SK-N-DZ (cell line): ENCODE data around the gene SBK3. TPM values are rescaled to one million over a fixed set of nuclear protein-coding genes. Genes with fewer than 3 reads are reported as not detected.
"Not testable (repeated sequence)": the region's sequence is repeated elsewhere in the genome, so short reads cannot be mapped to it uniquely, and the experiment has no call there.

Experiments used
- DNase-seq: peaks from one replicate; pipeline ENCODE4 v3.0.0-alpha.2; 2015; ENCODE audit warnings: low spot score
- polyA plus RNA-seq, 2 experiments: library from polyadenylated mRNA; depleted of rRNA; stranded (reverse); fragments of >200 nt; gene quantifications; 2 replicates each; pipeline ENCODE4 v1.2.3, GENCODE V29; 2014

Gene SBK3, protein sequence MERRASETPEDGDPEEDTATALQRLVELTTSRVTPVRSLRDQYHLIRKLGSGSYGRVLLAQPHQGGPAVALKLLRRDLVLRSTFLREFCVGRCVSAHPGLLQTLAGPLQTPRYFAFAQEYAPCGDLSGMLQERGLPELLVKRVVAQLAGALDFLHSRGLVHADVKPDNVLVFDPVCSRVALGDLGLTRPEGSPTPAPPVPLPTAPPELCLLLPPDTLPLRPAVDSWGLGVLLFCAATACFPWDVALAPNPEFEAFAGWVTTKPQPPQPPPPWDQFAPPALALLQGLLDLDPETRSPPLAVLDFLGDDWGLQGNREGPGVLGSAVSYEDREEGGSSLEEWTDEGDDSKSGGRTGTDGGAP
- not detected in 2 replicates for polyA plus RNA-seq (2014; cell fraction: cytosol; rRNA removed)
- polyA plus RNA-seq (2014; cell fraction: nucleus; rRNA removed): not detected in 2 replicates

DNA sequence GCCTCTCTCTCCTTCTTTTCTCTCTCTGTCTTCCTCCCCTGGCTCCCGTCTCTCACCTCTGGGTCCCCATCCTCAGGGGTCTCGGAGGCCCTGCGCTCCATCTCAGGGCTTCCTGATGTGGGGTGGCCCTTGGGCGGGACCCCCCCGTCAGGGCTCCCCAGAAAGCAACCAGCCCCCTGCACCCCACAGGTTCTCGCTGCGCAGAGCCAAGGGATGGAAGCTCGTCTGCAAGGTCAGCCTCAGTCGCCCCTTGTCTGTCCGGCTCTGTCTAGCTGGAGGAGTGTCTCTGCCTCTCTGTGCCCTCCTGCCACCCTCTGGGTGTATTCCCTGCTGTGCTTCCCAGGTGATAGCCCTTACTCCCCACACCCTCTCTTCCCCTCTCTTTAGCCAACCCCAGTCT, at the start of gene SBK3:
TSS of gene SBK3 (minus strand) at position 101 of the 400 bp plus-strand sequence. CDS start at position 101, 0 bp downstream.
- no peak for DNase-seq

GRCh38 chr19:55593096-55593772, 47.9 kb upstream of the SBK3 start:
- no peak for DNase-seq

- DNase-seq: no peak
Measured at GRCh38 chr19:55592391-55593090, 47.2 kb upstream of the SBK3 start.

DNA sequence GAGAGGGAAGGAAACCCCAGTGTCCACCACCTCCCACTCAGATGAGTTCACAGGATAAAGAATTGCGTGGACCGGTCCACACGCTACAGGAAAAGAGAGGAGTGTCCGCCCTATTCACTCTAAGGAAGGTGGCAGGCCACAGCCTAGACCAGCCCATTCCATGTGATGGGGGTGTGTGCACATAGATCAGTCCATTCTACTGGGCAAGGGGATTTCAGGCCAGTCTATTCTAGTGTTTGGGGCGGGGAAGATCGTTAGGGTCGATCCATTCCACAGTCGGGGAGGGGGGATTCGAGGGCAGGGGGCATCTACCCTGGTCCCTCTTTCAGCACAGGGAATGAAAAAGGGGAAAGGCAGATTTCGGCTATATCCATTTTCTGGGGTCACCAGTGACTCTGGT, 46.2 kb upstream of the SBK3 start:
- no peak for DNase-seq

DNA sequence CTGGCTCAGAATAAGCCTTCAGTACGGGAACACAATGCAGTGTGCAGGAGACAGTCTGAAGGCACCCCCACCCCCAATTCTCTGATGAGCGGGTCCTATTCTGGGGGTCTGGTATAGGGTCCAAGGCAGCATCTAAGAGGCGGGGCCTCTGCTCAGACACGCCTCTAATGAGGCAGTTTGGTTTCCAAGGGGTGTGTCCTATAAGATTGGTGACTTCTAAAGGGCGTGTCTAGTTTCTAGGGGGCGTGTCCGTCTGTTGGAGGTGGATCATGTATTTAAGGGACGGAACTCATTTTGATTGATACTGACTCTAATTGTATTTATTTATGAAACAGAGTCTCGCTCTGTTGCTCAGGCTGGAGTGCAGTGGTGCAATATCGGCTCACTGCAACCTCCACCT, 45.3 kb upstream of the SBK3 start:
- no peak for DNase-seq

DNA sequence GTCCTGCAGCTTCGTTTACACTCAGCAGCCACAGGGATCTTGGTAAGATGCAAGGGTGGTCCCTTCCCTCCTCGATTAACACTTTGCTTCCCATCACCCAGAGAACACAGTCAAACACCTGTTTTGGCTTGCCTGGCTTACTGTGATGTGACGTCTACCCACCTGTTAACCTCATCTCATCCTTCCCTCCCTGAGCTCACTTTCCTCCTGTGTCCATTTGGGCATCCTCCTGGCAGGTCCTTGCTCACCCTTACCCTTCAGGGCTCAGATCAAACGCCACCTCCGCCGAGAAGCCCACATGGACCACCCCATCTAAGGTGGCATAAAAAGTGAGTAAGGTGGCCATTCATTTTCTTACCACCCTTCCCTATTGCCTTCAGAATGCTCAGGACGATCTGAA, 44.8 kb upstream of the SBK3 start:
- DNase-seq: no peak

GRCh38 chr19:55588738-55589137, 43.4 kb upstream of the SBK3 start:
- DNase-seq: no peak

DNA sequence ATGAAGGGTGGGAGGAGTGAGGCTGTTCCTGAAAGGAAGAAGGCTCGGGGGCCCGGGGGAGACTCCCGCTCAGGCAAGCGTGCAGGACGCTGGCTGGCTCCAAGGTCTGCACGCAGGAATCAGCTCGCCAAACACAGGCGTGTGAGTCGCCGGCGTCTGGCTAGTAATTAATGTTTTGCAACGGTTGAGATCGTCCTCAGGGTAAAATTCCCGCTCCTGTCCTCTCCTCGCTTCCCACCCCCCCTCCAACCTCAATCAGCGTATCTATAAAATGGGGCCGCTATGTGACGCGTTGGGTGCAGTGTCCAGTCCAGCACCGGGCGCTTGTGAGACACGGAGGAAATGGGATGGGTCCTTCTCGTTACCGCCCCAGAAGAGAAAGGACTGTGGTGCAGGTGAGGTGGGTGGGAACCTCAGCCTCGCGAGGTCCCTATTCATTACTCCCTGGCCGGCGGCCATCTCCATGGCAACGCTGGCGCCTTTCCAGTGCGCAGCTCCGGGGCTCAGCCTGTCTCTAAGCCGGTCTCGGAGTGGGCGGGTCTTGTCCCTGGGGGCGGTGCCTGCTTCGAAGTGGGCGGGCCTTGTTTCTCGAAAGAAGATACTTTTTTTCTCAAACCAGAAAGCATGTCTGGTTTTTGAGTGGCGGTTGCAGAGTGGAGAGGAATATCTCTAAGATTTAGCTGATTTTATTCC, 41.8 kb upstream of the SBK3 start:
- DNase-seq: peak; percentile 89

- peak; percentile 74 for DNase-seq
Measured at GRCh38 chr19:55585658-55586339, 40.5 kb upstream of the SBK3 start.

GRCh38 chr19:55584871-55585270, 39.5 kb upstream of the SBK3 start:
- DNase-seq: no peak

GRCh38 chr19:55583897-55584296, 38.6 kb upstream of the SBK3 start:
- not testable (repeated sequence) for DNase-seq

GRCh38 chr19:55582284-55582683, 36.9 kb upstream of the SBK3 start:
- not testable (repeated sequence) for DNase-seq

DNA sequence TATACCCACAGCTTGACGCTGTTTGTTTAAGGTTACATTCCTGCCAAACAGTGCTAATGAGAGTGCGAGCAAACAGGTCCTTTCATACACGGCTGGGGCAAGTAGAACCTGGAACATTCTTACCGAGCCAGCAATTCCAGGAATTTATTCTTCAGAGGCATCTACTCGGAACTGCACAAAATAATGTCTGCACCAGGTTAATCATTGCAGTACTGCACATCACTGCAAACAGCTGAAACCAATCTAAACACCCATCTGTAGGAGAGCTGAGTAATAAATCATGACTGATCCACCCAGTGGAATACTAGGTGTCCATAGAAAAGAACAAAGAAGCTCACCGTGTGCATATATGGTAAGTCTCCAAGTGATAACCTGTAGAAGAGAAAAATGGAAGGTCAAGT, 36.5 kb upstream of the SBK3 start:
- no peak for DNase-seq

DNA sequence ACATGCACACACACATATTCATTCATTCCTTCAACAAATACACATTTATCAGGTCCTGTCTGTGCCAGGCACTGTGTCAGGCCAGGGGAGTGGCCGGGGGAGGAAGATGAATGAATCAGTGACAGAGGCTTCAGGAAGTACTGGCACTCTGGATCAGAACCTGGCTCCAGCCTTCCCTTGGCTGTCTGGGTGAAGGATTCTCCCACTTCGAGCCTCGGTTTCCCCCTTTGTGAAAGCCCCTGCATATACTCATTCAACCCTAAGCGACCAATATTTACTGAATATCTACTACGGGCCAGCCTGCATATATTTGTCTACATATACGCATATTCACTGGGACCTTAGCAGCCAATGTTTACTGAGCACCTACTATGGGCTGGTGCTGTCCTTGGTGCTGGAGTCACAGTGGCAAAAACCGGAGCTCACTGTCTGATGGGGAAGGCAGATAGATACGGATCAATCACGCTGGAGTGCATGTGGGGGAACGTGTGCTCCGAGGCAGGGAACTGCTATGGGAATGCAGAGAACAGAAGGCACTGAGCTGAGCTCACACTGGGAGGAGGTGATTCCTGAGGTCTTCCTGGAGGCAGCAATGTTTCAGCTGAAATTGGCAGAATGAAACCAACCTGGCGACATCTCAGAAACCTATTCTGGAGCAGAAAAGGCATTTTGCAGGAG, 35.9 kb upstream of the SBK3 start:
- no peak for DNase-seq

DNA sequence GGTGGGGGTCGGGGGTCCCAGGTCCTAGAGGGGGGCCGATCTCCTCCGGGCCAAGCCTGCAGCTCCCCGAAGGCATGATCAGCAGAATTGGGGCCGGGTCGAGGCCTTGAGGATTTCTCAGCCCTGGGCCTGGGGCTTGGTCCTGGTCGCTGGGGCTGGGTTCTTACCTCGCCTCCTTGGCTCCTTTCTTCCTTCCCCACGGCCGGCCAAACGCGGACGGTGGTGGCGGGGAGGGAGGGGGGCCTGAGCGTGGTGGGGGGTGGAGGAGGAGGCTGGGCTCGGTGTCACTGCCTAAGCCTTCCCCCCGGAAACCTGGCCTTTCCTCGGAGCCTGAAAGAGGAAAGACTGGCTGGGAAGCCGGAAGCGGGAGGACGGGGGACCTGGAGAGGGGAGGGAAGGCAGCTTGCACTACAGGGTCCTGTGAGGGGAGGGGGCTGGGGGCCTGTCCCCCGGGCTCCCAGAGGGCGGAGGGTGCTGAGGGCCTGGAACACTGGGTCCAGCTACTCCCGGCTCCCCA, 35.3 kb upstream of the SBK3 start, which contains the start of gene ZNF579:
TSS of gene ZNF579 (minus strand) at position 221 of the 517 bp plus-strand sequence. CDS start 1,209 bp downstream, outside the sequence.
- DNase-seq: peak; percentile 83

GRCh38 chr19:55579766-55580621, 34.7 kb upstream of the SBK3 start:
- DNase-seq: no peak

DNA sequence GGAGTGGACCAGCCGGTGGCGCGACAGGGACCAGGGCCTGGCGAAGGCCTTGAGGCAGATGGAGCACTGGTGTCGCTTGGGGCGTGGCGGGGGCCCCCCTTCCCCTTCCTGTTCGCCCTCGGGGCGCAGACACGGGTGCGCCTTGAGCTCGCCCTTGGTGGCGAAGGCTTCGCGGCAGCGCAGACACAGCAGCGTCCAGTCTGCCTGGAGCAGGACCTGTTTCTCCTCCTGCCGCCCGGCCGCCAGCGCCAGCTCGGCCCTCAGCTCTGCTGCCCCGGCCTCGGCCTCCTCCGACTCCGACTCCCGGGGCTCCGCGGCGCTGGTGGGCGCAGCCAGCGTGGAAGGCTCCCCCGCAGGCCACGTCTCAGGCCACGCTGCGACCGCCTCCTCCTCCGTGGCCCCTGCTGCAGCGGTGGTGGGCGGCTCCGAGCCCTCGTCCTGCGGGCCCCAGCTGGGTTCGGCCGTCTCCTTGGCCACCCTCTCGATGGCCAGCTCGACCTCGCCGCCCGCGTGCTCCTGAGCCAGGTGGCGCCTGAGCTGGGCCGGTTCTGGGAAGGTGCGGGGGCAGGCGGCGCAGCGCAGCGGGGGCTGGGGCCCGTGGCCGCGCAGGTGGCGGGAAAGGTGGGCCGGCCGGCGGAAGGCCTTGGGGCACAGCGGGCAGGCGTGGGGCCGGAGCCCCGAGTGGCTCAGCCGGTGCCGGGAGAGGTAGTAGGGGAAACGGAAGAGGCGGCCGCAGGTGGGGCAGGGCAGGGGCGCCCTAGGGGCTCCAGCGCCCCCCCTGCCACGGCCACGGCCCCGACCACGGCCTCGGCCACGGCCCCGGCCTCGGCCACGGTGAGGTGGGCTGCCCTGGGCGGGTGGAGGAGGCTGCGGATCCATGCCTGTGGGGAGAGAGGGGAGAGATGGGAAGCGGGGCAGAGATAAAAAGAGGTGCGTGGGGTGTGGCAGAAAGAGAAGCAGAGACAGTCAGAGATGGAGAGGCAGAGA, 33.7 kb upstream of the SBK3 start:
- no peak for DNase-seq
